Lung microvascular endothelial cell (primary cell): Measurements from ENCODE around the gene CYP21A2. TPM values are rescaled to one million over a fixed set of nuclear protein-coding genes. Genes with fewer than 3 reads are reported as not detected.
A peak's percentile ranks its signal among the peaks of the same experiment; 100 is the strongest.
"Not testable (repeated sequence)": the region's sequence is repeated elsewhere in the genome, so short reads cannot be mapped to it uniquely, and the experiment has no call there.

Experiments used
- DNase-seq, 2 donors: peaks; one replicate each; pipeline versions ENCODE4 v3.0.0 to v3.0.0-alpha.2; 2010; ENCODE audit warnings: low read depth in 2 of 2
- total RNA-seq: library from RNA; depleted of rRNA; stranded (reverse); fragments of >200 nt; gene quantifications from 2 replicates; pipeline ENCODE4 v1.2.1, GENCODE V29; 2014

Gene CYP21A2
- total RNA-seq, 1 donor from 2014 or later: not detected

DNA sequence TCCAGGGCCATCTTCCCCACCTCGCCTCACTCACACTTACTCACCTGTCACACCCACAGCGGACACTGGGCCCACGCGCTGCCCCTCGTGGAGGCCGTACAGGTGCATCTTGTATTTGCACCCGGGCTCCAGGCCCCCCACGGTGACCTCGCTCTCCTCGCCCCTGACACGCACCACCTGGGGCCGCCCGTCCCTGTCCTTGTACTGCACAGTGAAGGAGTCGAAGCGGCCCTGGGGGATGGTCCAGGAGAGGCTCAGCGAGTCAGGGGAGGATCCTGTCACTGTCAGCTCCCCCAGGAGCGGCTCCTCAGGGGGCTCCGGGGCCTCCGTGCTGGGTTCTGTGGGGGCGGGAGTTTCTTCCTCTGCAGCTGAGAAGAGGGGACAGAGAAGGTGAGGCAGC lies 14.4 kb downstream of the CYP21A2 start:
- not testable (repeated sequence) for DNase-seq

DNA sequence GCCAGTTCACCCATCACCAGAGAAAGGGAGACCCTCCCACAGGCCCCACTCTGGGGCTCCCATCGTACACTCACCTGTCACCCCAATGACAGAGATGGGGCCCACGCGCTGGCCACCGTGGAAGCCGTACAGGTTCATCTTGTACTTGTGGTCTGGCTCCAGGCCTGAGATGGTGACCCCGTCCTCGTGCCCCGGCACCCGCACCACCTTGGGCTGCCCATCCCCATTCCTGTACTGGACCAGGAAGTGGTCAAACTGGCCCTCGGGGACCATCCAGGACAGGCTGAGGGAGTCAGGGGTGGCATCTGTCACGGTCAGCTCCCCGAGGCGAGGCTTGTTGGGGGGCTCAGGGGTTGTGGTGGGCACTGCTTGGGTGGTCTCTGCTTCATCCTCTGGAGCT lies 15.1 kb downstream of the CYP21A2 start:
- DNase-seq: not testable (repeated sequence)

DNA sequence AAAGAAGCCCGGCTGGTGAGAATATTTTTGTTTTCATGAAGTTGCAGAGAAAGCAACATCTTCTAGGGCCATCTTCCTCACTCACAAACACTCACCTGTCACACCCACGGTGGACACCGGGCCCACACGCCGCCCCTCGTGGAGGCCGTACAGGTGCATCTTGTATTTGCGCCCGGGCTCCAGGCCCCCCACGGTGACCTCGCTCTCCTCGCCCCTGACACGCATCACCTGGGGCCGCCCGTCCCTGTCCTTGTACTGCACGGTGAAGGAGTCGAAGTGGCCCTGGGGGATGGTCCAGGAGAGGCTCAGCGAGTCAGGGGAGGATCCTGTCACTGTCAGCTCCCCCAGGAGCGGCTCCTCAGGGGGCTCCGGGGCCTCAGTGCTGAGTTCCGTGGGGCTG lies 17.5 kb downstream of the CYP21A2 start:
- DNase-seq: not testable (repeated sequence)

DNA sequence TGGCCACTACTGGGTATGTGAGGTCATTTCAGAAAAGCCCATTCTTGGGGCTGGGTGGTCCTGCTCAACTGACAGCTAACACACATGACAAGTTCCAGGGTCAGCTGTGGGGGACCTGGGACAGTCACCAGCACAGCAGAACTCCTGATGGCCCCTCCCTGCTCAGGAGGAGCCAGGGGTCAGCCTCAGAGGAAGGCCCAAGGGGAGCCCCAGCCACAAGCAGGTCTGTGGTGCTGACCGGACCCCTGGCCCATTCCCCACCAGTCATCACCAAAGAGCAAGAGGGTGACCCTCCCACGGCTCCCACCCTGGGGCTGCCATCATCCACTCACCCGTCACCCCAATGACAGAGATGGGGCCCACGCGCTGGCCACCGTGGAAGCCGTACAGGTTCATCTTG lies 18.0 kb downstream of the CYP21A2 start:
- no peak for DNase-seq

DNA sequence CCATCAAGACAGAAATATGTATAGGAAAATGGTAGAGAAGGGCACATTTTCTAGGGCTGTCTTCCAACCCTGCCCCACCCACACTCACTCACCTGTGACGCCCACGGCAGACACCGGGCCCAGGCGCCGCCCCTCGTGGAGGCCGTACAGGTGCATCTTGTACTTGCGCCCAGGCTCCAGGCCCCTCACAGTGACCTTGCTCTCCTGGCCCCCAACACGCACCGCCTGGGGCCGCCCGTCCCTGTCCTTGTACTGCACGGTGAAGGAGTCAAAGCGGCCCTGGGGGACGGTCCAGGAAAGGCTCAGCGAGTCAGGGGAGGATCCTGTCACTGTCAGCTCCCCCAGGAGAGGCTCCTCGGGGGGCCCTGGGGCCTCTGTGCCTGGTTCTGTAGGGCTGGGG lies 19.8 kb downstream of the CYP21A2 start:
- no peak for DNase-seq

DNA sequence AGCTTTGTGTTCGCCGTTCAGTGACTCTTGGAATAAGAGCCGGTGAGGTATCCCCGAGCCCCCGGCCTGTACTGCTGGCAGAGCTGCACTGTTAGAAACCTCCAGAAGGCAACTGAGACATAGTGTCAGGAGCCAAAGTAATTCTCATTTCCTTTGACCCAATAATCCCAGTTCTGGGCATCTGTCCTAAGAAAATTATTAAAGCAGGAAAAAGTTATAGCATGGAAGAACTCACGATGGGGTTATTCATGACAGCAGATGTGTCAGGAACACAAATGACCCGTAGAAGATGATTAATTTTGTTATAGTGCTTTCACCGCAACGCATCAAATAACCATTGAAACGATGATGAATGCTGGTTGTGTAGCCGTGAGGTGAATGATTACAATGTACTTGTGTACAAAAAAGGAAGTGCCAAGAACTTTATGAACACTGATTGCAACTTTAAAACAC lies 20.3 kb downstream of the CYP21A2 start:
- DNase-seq: peak; percentile 50 to 75

DNA sequence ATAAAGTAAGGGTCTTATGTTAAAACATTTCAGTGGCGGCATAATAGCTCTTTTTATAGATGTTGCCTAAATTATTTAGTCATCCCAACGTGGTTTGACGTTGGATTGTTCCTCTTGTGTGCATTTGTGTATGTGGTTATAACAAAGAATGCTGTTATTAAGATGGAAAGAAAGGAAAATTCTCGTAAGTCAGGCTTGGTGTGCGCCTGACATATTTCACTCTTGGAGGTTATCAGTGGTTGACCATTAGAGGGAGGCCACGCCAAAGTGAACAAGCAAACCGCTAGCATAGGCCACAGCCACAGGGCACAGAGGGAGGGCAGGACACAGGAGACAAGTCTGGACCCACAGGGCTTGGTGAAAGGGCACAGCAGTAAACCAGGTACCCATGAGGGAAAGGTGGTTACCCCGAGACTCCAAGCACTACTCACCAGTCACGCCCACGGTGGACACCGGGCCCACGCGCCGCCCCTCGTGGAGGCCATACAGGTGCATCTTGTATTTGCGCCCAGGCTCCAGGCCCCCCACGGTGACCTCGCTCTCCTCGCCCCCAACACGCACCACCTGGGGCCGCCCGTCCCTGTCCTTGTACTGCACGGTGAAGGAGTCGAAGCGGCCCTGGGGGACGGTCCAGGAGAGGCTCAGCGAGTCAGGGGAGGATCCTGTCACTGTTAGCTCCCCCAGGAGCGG lies 22.9 kb downstream of the CYP21A2 start:
- no peak for DNase-seq

DNA sequence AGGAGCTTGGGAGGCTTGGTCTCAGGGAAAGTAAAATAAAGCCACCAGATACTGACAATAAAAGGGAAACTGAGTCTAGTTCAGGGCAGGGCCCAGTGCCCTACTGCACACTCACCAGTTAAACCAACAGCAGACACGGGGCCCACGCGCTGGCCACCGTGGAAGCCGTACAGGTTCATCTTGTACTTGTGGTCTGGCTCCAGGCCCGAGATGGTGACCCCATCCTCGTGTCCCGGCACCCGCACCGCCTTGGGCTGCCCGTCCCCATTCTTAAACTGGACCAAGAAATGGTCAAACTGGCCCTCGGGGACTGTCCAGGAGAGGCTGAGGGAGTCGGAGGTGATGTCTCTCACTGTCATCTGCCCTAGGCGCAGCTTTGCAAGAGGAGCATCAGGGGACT lies 26.5 kb downstream of the CYP21A2 start:
- DNase-seq: no peak

DNA sequence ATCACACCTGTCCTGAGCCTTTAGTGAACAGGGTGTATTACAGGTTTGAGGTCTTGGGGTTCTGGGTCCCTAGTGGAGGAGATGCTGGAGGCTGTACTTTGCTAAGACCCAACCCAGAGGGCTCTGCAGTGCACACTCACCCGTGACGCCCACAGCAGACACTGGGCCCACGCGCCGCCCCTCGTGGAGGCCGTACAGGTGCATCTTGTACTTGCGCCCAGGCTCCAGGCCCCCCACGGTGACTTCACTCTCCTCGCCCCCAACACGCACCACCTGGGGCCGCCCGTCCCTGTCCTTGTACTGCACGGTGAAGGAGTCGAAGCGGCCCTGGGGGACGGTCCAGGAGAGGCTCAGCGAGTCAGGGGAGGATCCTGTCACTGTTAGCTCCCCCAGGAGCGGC lies 29.3 kb downstream of the CYP21A2 start:
- DNase-seq: not testable (repeated sequence)

DNA sequence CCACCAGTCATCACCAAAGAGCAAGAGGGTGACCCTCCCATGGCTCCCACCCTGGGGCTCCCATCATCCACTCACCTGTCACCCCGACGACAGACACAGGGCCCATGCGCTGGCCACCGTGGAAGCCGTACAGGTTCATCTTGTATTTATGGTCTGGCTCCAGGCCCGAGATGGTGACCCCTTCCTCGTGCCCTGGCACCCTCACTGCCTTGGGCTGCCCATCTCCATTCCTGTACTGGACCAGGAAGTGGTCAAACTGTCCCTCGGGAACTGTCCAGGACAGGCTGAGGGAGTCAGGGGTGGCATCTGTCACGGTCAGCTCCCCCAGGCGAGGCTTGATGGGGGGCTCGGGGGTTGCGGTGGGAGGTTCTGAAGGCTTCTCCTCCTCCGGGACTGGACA lies 30.1 kb downstream of the CYP21A2 start:
- not testable (repeated sequence) for DNase-seq

DNA sequence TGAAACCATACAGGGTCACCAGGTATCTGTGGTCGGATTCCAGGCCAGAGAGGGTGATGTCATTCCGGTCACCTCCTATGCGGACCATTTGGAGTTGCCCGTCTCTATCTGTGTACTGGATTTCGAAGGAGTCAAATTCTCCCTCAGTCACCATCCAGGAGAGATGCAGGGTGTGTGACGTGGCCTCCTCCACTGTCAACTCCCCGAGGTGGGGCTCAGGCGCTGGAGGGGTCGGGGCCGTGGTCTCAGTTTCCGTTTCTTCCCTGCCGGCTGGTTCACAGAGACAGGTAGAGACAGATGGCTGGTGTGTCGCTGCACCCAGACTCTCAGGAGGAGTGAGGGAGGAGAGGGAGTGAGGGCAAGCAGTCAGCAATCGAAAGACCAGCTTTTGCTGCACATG lies 30.7 kb downstream of the CYP21A2 start:
- no peak for DNase-seq

DNA sequence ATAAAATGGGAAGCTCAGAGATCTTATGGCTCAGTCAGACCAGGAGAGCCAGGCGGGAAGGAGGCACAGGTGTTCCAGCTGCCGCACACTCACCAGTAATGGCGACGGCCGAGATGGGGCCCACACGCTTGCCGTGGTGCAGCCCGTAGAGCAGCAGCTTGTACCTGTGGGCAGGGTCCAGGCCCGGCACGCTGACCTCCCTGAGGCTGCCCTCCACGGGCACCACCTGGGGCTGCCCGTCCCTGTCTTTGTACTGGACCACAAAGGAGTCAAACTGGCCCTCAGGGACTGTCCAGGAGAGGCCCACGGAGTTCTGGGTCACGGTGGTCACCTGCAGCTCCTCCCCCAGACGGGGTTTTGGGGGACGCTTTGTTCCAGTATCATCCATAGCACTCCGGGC lies 31.2 kb downstream of the CYP21A2 start:
- DNase-seq: no peak

DNA sequence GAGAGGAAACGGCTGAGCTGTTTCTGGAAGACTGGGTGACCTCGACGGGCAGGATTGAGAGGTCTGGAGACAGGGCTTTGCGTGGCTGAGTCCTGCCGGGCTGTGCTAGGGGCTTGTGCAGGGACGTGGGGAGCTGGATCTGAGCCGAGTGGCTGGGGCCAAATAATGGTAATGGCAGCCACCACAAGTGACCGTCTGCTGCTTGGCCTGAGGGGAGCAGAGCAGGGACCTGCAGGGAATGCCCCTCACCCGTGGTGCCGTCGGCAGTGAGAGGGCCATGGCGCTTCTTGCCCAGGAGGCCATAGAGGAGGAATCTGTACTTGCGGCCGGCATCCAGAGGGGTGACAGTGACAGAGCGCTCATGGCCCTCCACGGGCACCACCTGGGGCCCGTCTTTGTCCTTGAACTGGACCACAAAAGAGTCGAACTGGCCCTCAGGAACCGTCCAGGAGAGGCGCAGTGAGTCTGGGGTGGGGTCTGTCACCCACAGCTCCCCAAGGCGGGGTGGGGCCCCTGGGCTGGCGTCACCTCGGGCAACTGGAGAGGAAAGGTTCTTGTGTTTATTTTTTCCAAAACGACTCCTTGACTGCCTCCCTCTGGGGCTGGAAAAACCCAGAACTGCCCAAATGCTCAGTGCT lies 31.8 kb downstream of the CYP21A2 start:
- no peak for DNase-seq

DNA sequence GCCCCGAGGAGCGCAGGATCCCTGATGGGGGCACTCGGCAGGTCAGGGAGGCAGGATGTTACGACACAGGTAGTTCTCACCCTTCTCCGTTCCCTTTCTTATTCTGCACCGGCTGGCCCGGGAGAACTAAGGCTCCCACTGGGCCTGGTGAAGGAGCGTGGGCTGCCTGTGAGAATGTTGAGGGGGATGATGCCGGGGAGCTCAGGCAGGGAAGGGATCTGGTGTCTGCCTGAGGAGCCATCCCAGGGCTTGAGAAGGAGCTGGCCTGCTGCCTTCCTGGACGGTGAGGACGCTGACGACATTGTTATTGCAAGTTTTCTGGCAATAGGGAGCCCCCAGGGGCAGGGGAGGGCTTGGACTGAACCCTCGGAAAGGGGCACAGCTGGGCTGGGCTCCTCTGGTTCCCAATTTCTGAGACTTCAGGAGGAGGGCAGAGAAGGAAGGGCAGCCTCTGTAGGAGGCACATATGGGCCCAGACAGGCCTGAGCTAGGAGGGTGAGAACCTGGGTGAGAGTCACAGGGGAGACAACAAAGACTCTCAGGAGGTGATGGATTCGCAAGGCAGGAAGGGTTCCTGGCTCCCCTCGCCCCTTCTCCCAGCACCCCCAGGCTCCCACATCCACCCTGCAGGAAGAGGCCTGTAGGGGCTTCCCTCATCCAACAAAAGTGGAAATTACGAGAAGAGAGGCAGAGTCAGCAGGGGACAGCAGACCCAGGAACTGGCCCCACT lies 32.8 kb downstream of the CYP21A2 start:
- no peak for DNase-seq

DNA sequence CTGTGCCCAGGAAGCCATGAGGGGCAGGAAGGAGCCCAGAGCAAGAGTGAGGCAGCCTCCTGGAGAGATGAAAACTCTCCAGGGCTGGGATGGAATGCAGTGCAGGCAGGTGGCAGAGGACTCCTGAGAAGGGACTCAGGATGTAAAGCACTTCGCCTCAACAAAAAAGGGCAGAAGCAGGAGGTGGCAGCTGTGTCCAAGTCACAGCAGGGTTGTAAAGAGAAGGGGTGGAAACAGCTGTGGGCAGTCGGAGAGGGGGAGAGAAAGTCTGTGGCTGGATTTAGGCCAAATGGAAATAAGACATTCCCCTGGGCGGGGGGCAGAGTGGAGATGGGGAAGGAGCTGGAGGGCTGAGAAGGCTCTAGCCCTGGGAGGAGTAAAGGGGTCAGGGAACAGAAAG lies 34.9 kb downstream of the CYP21A2 start:
- no peak for DNase-seq

DNA sequence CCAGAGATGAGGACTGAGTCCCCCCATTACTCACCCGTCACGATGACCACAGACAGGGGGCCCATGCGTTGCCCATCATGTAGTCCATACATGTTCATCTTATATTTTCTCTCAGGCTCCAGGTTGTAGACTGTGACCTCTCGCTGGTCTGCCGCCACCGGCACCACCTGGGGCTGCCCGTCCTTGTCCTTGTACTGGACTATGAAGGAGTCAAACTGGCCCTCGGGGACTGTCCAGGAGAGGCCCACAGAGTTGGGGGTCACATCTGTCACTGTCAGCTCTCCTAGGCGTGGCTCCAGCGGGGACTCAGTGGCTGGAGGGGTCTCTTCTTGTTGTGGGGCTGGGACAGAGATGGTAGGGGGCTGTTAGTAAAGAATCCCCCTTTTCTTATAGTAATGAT lies 35.4 kb downstream of the CYP21A2 start:
- no peak for DNase-seq

DNA sequence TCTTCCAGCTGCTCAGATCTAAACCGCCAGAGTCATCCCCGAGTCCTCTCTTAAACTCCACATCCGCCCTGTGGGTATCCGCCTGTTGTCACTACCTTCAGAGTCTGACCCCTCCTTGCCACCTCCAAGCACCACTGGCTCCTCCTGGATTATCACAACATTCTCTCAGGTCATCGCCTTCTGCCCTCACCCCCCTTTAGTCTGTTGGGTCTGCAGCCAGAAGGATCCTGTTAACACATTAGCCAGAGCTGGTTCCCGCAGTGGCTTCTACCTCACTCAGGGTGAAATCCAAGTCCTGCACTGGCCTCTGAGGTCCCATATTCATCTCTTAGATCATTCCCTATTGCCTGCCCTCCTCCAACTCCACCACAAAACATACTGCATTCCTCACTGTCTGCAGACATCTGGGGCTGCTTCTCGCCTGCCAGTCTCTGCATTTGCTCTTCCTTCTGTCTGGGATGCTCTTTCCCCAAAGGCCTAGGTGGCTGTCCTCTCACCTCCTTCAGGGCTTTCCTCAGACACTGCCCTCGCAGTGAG lies 36.8 kb downstream of the CYP21A2 start:
- DNase-seq: no peak

DNA sequence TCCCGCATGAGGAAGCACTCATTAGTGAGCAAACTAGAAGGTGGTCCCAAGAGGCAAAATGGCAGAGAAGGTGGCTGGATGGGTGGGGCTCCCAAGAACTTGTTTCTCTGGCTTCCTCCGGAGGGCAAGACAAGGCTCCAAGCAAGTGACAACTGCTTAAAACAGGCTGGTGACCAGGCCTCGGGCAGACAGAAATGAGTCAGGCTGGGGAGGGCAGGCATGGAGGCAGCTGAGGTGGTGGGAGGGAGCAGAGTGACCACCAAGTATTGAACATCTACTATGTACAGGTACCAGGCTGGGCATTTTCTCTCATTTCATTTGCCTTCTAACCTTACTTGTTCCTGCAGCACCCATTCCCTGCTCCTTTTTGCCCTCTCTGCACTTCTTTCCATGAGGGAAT lies 37.6 kb downstream of the CYP21A2 start:
- no peak for DNase-seq

DNA sequence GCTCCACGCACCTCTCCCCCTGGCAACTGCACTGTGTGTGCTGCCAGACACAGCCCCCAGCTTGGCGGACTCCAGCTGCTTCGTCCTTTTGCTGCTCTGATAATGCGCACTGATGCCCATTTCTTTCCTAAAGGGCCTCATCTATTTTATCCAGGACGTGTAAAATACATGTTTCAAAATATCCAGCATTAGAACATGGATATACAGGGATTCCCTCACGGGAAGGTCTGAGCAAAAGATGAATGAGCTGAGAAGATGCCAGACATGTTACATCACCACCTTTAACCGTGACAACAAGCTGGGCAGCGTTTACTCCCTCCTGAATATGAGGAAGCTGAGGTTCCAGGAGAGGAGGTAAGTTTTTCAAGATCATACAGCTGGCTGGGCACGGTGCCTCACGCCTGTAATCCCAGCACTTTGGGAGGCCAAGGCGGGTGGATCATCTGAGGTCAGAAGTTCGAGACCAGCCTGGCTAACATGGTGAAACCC lies 38.1 kb downstream of the CYP21A2 start:
- DNase-seq: peak in 1 of 2 donors; percentile 45

DNA sequence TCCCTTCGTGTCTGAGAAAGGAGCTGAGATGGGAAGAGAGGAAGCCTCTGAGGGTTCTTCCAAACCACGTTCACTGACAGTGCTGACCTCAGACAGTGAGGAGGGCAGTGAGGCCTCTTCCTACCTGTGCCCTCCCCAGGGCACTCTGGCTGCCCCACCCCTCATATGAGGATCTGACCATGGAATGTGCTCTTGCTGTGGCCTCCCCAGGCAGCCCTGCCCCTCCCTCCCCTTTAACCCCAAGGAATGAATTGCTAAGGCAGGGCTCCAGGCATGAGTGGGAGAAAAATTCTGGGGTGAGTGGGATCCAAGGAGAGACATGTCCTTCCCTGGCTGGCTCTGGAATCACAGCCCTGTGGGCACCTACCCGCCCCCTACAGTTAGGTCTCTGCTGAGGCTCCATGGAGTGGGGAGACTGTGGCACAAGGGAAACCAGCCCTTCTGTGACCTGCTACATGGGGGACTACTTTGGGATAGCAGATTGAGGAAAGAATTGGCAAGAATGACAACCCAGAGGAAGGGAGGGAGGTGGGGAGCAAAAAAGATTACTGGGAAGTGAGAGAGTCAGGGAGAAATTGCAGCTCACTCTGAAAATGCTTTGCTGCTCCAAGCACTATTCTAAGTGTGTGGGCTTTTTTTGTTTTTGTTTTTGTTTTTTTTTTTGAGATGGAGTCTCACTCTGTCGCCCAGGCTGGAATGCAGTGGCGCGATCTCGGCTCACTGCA lies 41.5 kb downstream of the CYP21A2 start:
- DNase-seq: no peak

DNA sequence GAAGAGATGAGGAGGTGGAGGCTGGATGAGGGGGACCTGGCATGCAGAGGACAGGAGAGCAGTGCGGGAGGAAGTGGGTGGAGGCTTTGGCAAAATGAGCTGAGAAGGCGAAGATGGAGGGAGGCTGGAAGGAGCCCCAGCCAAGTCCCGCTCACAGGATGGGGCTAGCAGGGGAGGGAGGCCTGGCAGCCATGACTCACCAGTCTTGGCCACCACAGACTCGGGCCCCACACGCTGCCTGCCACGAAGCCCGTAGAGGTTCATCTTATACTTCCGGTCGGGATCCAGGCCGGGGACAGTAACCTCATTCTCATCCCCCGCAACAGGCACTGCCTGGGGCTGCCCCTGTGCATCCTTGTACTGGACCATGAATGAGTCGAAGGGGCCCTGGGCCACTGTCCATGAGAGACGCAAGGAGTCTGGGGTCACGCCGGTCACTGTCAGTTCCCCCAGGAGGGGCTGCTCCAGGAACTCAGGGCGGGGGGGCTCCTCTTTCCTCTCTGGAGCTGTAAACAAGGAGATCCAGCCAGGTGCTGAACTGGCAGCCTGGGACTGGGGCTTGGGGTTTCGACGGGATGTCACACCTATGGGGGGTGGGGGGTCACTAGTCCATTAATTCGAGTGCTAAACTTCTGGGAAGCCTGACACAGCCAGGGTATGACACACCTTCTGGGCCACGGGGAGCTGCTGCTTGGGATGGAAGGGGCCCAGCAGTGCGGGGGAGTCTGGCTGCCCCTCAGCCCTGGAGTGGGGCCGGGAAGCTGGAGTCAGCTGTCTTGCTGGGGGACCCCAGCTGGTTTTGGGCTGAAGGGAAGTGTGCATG lies 43.2 kb downstream of the CYP21A2 start:
- DNase-seq: peak; percentile 16 to 78
